Right atrium auricular region (tissue), 2 donors: ENCODE data around the gene OTUD5. TPM values are rescaled to one million over a fixed set of nuclear protein-coding genes. Genes with fewer than 3 reads are reported as not detected.
"Not testable (repeated sequence)": the region's sequence is repeated elsewhere in the genome, so short reads cannot be mapped to it uniquely, and the experiment has no call there.

Source experiments
- DNase-seq: peaks from one replicate; pipeline ENCODE4 v3.0.0-alpha.2; 2019; ENCODE audit warnings: low spot score
- H3K27ac ChIP-seq, 2 donors: fragments of 200-600 bp; sonication (generic); 1 replicate in 1 of 2; 2 replicates in 1 of 2; pipeline ENCODE4 v1.5.1; 2016 to 2019
- H3K27me3 ChIP-seq, 2 donors: fragments of 200-600 bp; sonication (generic); one replicate each; pipeline versions ENCODE4 v1.5.1 to v1.6.0; 2017 to 2019
- H3K36me3 ChIP-seq: fragments of 200-600 bp; sonication (generic); one replicate; pipeline ENCODE4 v1.5.1; 2016
- H3K4me1 ChIP-seq, 2 donors: fragments of 200-600 bp; sonication (generic); one replicate each; pipeline versions ENCODE4 v1.5.1 to v1.6.0; 2017 to 2019
- H3K4me3 ChIP-seq, 2 donors: fragments of 200-600 bp; sonication (generic); 1 replicate in 1 of 2; 2 replicates in 1 of 2; pipeline ENCODE4 v1.5.1; 2017 to 2019; ENCODE audit warnings: mild to moderate bottlenecking in 1 of 2, moderate library complexity in 1 of 2
- H3K9me3 ChIP-seq, 2 donors: fragments of 200-600 bp; sonication (generic); one replicate each; pipeline ENCODE4 v1.5.1; 2019
- total RNA-seq, 2 donors: library from RNA; depleted of rRNA; stranded (reverse); fragments of >200 nt; gene quantifications; one replicate each; pipeline ENCODE4 v1.1.0, GENCODE V29; 2016
- TF ChIP-seq, protein P1 (sequence below), 2 donors: fragments of 200-600 bp; sonication (generic); IDR thresholded peaks; one replicate each; pipeline ENCODE4 v1.5.1; 2019; ENCODE audit warnings: antibody characterized with exemption in 2 of 2

OTUD5 gene
- total RNA-seq, 2 donors from 2014 or later = 15.4 to 23.9 TPM

DNA sequence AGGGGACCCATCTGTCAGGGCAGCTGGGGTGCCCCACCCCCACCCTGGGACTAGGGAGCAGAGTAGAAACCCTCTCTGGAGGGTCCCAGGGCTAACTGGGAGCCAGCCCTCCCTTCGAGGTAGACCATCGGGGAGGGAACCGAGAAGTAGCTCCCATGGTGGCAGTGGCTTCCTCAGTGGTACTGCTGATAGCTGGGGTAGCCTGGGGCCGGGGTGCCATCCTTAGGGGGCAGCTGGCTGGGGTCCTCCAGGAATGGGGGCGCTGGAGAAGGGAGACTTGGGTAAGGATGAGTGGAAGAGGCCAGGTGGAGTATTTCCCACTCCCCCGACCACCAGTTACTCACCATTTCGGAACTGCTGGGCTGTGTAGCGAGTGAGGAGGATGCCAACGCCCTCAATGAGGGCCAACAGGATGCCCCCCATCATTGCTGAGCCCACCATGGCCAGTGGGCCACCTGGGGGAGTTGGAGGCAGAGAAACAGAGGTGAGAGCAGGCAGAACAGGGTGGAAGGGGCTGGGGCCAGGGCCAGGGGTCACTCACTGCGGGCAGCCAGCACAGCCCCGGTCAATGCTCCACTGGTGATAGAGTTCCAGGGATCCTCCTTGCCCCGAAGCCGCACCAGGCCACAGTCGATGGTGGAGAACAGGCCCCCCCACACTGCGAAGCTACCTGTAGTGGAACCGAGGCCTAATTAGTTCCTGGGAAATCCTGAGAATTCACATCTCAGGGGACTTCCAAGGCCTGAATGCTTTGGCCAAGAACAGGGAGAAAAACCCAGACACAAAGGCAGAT lies 63.7 kb downstream of the OTUD5 start:
- TF ChIP-seq, protein P1, sequence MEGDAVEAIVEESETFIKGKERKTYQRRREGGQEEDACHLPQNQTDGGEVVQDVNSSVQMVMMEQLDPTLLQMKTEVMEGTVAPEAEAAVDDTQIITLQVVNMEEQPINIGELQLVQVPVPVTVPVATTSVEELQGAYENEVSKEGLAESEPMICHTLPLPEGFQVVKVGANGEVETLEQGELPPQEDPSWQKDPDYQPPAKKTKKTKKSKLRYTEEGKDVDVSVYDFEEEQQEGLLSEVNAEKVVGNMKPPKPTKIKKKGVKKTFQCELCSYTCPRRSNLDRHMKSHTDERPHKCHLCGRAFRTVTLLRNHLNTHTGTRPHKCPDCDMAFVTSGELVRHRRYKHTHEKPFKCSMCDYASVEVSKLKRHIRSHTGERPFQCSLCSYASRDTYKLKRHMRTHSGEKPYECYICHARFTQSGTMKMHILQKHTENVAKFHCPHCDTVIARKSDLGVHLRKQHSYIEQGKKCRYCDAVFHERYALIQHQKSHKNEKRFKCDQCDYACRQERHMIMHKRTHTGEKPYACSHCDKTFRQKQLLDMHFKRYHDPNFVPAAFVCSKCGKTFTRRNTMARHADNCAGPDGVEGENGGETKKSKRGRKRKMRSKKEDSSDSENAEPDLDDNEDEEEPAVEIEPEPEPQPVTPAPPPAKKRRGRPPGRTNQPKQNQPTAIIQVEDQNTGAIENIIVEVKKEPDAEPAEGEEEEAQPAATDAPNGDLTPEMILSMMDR (IDR thresholded peaks at IDR 0.05) = no peak
- DNase-seq = no peak

DNA sequence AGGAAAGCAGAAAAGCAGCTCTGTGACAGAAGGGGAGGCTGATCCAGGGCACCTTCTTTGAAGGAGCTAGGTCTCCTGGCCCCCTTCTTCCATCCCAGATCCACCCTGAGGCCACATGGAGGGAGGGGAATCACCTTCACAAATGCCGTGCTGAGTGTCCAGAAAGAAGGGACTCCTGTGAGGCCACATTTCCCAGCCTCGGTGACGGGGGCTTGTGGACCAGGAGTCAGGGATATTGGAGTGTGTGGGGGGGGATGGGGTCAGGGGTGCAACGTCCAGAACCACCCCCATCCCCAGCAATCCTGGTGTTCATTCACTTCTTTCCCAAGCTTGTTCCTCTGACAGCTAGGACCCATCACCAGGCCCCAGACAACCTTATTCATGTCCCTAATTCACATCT lies 64.5 kb downstream of the OTUD5 start:
- H3K4me1 ChIP-seq = peaks cover 0 to 8% of the 10 kb centered on the region in 2 donors
- no peaks in the 10 kb centered on the region for H3K27me3 ChIP-seq
- H3K27ac ChIP-seq = no peak overlapping the region
- H3K4me3 ChIP-seq = no peak overlapping the region
- H3K9me3 ChIP-seq = no peaks in the 10 kb centered on the region
- TF ChIP-seq, protein P1 (IDR thresholded peaks at IDR 0.05) = no peak
- H3K36me3 ChIP-seq = no peaks in the 10 kb centered on the region
- DNase-seq = no peak

More for the DNA sequence above, 63.7 kb downstream of the OTUD5 start:
- H3K27me3 ChIP-seq = no peaks in the 10 kb centered on the region
- H3K4me1 ChIP-seq = peaks cover 0 to 8% of the 10 kb centered on the region in 2 donors
- H3K9me3 ChIP-seq = no peaks in the 10 kb centered on the region
- H3K36me3 ChIP-seq = no peaks in the 10 kb centered on the region
- no peak overlapping the region for H3K27ac ChIP-seq
- no peak overlapping the region for H3K4me3 ChIP-seq

DNA sequence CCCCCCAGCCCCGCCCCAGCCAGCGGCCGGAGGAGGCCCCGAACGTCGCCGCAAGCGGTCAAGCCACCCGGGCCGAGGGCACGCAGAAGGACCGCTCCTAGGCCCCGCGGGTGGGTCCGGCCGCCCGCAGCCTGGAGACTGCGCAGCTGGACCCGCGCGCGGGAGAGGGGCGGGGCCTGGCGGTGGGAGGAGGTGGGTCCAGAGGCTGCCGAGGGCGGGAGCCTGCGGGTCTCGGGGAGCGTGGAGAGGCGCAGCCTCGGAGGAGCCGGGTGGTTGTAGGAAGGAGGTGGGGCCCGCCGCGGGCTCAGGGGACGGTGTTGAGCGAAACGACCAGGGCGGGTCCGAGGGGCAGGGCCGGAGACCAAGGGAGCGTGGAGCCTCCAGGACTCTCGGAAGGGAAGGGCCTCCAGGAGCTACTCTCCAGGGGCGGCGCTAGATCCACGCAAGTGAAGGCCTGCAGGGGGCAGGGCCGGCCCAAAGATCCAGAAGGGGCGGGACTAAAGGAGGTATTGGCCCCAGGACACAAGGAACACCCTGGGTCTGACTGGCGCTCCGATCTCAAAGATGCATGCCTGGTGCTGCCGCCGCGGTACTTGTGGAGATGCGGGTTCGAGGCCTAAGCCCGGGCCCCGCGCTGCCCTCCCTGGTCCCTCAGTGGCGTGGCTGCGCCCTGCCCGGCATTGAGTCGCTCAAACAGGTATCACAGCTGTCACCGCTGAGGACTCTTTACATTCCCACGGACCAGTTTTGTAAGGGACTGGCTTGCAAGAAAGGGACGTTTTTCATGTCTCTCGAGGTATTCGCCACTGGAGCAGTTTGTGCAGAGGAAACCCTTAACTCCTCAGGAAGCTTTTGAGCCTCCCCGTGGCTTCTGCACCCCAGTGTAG lies 65.8 kb downstream of the OTUD5 start:
- no peaks in the 10 kb centered on the region for H3K9me3 ChIP-seq
- H3K4me1 ChIP-seq = peaks cover 0 to 5% of the 10 kb centered on the region in 2 donors
- peak overlapping the region; percentile 69 to 72 for H3K27ac ChIP-seq
- peak overlapping the region; percentile 56 to 66 for H3K4me3 ChIP-seq
- peak; percentile 88 for DNase-seq
- H3K27me3 ChIP-seq = no peaks in the 10 kb centered on the region
- TF ChIP-seq, protein P1 (IDR thresholded peaks at IDR 0.05) = peak in 1 of 2 donors; percentile 63
- H3K36me3 ChIP-seq = no peaks in the 10 kb centered on the region

DNA sequence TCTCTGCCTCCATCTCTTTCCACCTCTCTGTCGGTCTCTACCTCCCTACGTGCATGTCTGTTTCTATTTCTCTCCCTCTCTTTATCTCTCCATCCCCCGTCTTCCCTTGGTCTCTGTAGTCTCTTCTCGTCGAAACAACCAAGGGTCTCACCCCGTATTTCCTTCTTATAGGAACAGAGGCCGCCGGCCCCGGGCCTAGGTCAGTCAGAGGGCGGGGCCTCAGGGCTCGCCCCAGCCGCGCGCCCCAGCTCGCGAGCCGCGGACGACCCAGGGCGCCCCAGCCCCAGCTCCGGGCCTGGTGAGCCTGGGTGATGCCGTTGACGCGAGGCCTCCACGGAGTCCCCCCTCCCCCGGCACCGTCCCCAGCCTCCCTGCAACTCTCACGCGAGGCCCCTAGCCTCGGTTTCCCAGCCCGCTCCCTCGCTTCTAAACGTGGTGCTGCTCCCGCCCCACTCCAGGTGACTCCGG lies 66.4 kb downstream of the OTUD5 start:
- TF ChIP-seq, protein P1 (IDR thresholded peaks at IDR 0.05) = no peak
- no peak for DNase-seq
- Histone ChIP-seq H3K9me3 (no peaks in the 10 kb centered on the region), H3K27me3 (no peaks in the 10 kb centered on the region), H3K4me3 (peak overlapping the region; percentile 56 to 66), H3K36me3 (no peaks in the 10 kb centered on the region), H3K27ac (peak overlapping the region; percentile 69 to 72), H3K4me1 (no peaks in the 10 kb centered on the region)

DNA sequence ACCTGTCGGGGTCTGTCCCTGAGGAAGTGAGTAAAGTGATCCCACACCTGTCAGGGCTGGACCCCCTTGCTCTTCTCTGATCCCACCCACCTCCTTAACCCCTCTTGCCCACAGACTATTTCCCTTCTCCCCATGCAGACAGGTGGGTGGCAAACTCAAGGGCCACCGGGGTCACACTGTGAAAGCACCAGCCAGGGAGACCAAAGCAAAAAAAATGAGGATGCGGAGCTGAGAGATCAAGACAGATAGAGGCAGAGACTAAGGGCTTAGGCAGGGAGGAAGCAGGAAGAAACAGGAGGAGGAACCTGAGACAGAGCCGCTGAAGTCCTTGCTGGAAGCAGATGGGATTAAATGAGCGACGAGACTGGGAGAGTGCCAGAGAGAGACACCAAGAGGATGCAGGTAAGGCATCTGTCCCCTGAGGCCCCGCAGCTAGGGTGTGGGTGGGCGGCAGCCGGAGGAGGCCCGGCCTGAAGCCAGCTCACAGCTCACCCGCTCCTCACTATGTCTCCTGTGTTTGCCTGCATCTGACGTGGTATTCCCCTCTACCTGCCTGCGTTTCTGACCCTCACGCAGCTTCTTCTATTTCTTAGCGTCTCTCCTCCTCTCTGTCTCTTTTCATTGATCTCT lies 67.0 kb downstream of the OTUD5 start:
- Histone ChIP-seq H3K9me3 (no peaks in the 10 kb centered on the region), H3K4me1 (no peaks in the 10 kb centered on the region), H3K27ac (peak overlapping the region; percentile 69 to 72), H3K4me3 (peak overlapping the region; percentile 56 to 66), H3K27me3 (no peaks in the 10 kb centered on the region), H3K36me3 (no peaks in the 10 kb centered on the region)
- TF ChIP-seq, protein P1 (IDR thresholded peaks at IDR 0.05) = no peak
- DNase-seq = no peak

DNA sequence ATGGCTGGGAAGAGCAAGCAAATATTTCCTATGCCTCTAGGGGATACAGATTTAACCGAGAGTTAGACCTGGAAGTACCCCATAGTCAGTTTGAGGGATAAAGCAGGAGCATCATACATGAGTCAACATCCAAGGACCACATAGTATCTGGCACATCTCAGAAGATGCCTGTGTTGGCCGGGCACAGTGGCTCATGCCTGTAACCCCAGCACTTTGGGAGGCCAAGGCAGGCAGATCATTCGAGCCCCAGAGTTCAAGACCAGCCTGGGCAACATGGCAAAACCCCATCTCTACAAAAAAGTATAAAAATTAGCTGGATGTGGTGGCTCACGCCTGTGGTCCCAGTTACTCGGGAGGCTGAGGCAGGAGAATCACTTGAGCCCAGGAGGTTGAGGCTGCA lies 70.8 kb downstream of the OTUD5 start:
- H3K27ac ChIP-seq, H3K4me3 ChIP-seq: not testable (repeated sequence)

More for the DNA sequence above, 70.8 kb downstream of the OTUD5 start:
- not testable (repeated sequence) for H3K9me3 ChIP-seq, H3K4me1 ChIP-seq, H3K27me3 ChIP-seq, DNase-seq, H3K36me3 ChIP-seq
